NCI-H2081 (cell line): ENCODE results near the gene TANC1.

Source experiments
- DNase-seq, 2 experiments: peaks; one replicate each; lab custom pipeline; 2025; lab: John Stamatoyannopoulos, UW

The TANC1 gene

DNA sequence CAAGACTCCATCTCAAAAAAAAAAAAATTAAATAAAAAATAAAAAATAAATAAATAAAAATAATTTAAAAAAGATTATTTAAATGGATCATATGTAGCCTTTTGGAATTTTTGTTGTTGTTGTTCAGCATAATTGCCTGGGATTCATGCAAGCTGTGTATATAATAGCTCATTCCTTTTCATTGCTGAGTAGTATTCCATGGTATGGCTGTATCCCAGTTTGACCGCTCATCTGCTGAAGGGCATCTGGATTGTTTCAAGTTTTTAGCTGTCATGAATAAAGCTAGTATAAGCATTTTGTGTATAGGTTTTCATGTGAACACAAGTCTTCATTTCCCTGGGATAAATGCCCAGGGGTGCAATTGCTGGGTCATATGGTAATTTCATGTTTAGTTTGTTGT, 6.4 kb upstream of the TANC1 start:
- DNase-seq = no peak

DNA sequence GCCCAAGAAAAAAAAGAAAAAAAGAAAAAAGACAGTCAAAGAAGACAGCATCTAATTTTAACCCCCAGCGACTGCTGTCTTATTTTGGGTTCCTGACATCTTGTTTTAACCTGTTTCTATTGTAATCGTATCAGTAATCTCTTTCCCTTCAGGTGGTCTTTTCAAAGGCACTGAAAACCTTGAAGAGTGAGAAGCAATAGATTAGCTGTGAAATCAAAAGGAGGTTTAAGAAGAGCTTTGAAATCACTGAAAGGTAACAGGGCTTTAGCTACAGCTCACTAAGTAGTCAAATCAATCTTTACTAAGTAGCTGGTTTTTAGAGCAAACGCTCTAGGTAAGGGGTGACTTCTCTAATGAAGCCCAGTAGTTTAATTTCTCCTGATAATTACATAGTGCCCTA, 5.4 kb upstream of the TANC1 start:
- DNase-seq = no peak

DNA sequence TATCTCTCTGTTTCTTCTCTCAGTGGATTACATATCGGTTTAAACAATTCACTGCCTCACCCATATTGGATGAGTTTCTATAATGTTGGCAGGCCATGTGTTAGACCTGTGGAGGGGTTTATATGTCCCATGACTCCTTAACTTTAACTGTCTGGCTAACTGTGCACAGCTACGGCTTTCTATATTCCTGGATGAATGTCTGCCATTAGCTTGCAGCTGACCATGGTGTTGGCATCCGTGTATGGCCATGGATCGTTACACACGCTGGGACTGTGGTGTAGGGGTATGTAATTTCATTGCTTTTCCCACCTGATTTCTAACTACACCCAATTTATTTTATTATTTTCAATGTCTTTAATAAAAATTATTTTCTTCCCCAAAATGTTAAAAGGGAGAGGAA, 3.3 kb upstream of the TANC1 start:
- DNase-seq = no peak

GRCh38 chr2:158965641-158966040, 2.8 kb upstream of the TANC1 start:
- no peak for DNase-seq

- no peak for DNase-seq
Measured at GRCh38 chr2:158966312-158966711, 2.1 kb upstream of the TANC1 start.

- DNase-seq = no peak
Measured at GRCh38 chr2:158967114-158967730, 1.2 kb upstream of the TANC1 start.

- DNase-seq = peak in 1 of 2 experiments; percentile 27
Measured at GRCh38 chr2:158967731-158968395, 577 bp upstream of the TANC1 start.

DNA sequence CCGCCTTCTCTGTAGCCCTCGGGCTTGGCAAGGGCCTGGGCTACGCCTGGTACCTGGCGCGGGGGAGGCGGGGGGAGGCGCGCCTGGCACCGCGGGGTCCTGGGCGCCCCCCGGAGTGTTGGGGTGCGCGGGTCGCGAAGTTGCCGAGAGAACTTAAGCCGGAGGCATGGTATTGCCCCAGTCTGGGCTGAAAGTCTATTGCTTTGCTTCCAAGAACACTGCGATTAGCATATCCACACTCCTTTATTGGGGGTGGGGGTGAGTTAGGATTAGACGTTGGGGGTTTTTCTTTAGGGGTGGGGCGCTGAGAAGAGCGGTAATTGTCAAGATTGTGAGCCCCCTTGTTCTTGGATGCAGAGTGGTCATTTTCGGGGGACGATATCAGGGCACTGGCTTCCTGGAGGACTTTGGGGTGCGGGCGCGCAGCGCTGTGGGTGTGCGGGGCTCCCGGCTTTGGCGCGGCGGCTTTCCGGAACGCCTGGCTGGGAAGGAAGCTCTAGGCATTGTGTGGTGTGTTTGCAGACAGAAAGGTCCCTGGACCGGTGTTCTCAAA, 798 bp downstream of the TANC1 start:
- DNase-seq = peak in 1 of 2 experiments; percentile 4

GRCh38 chr2:158969715-158970240, 1.3 kb downstream of the TANC1 start:
- DNase-seq = peak in 1 of 2 experiments; percentile 24

DNA sequence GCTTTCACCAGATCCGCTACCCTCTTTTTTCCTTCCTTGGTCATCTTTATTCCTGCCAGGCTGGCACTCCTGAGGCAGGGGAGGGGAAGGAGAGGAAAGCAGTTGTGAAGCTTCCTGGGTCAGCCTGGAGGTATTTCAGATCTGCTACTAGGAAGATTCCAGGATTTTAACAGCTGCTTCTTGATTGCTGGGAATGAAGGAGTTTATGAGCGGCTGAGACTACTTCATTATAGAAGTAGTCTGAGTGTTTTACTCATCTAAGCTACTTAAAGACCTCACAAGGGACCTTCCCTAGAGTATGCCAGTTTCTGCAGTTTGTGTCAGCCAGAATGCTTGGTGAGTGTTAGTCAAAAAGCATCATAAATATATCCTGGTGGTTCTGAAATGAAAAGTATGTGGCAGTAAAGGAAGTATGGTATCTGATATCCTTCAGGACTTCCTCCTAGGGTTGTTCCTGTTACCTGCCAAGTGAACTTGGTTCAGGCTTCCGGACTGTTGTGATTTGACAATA, 1.9 kb downstream of the TANC1 start:
- no peak for DNase-seq

GRCh38 chr2:158973116-158973956, 4.9 kb downstream of the TANC1 start:
- peak; percentile 44 to 67 for DNase-seq

DNA sequence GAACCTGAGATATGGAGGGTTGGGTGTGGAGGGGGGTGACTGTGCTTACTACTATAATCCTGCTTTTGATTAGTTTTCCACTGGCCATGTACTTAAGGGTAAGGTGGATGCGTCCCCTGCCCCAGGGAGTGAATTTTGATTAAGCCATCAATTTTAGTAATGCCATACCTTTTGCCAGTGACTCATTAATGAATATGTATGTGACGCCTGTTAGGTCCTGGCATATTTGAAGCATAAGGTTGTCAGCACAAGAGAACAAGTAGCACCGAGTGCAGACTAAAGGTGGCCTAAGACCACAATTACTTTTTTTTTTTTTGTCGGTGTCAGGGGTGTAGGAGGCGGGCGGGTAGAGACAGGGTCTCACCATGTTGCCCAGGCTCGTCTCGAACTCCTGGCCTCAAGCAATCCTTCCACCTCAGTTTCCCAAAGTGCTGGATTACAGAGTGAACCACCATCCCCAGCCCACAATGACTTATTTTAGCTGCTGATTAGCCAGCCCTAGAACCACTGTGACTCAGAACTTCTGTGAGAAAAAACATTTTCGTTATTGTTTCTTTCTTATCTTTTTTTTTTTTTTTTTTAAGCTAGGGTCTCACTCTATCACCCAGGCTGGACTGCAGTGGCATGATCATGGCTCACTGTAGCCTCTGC, 7.0 kb downstream of the TANC1 start:
- DNase-seq = no peak

DNA sequence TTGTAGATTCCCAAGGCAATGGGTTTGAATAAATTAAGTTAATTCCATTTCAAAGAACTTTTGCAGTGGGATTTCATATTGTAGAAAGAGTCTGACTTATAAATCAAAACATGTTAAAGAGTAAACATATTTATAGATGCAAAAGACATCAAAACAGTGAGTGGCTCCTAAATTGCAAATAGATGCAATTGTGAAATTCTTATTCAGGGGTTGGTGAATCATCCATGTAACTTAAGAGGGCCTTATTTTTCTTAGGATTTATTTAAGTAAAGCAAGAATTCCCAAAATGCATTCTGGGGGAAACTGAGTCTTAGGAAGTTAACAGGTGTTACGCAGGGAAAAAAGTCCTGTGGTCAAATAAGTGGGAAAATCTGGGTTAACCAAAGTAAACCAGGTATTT, 11.3 kb downstream of the TANC1 start:
- no peak for DNase-seq

DNA sequence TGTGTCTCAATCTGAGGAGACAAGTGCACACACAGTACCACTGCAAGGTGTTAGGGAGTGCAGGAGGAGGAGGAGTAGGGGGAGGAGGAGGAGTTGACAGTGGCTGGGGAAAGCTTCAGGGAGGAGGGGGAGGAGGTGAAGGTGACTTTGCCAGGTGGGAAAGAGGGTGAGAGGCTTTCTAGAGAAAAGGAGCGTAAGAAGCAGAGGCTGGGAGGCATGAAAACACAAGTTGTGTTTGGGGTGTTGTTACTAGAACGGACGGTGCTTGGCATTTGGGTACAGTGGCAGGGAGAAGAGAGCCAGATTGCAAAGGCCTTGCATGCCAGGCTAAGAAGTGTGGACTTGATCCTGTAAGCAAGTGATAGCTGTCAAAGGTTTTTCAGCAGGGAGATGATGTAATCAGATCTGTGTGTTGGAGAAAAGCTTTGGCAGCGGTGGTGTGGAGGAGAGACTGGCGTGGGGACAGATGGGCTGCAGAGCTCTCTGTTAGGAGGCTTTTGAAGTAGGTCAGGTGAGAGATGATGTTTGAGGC, 16.2 kb downstream of the TANC1 start:
- DNase-seq = no peak

- no peak for DNase-seq
Measured at GRCh38 chr2:158988501-158988900, 20.1 kb downstream of the TANC1 start.

DNA sequence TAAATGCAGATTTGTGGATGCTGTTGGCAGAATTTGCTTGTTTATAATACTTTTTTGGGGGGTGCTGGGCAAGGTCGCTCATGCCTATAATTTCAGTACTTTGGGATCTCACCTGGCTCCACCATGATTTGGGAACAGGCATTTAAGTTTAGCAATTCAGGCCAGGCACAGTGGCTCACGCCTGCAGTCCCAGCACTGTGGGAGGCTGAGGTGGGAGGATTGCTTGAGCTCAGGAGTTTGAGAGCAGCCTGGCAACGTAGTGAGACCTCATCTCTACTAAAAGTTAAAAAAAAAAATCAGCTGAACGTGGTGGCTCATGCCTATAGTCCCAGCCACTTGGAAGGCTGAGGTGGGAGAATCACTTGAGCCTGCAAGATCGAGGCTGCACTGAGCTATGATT, 20.7 kb downstream of the TANC1 start:
- no peak for DNase-seq

- no peak for DNase-seq
Measured at GRCh38 chr2:158990397-158991214, 22.2 kb downstream of the TANC1 start.

GRCh38 chr2:158993030-158993429, 24.6 kb downstream of the TANC1 start:
- no peak for DNase-seq

DNA sequence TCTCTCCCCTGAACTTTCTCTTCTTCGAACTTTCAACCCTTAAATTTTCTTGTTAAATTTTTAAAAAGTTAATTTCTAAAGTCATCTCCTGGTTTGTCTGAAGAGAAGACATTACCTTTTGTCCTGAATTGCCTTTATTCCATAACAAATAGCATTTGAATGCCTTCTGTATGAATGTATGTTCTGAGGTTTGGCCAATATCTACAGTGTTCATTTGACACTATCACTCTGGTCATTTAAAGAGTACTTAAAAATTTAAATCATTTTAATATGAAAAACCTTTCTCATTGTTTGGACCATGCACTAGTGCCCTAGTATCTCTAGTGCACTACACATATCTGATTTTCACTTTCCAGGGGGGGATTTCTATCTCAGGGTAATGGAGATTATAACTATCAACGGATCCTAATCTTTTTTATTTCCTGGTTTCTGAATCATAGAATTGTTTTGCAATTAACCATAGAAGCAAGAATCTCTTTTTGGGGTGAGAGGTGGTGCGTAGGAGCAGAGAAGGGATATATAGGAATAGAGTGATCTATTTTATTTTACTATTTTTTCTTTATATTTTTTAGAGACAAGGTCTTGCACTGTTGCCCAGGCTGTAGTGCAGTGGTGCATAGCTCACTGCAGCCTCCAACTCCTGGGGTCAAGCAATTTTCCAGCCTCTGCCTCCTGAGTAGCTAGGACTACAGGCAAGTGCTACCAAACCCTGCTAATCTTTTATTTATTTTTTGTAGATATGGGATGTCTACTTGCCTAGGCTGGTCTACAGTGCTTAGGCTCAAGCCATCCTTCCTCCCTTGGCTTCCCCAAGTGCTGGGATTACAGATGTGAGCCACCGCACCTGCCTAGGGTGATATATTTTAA, 25.5 kb downstream of the TANC1 start:
- DNase-seq = no peak
